Activated T-cell treated with anti-CD3 and anti-CD28 coated beads, Interleukin-2, amount 50 U/mL, for 4 hours (primary cell): ENCODE data around the gene RNF103. TPM values are rescaled to one million over a fixed set of nuclear protein-coding genes. Genes with fewer than 3 reads are reported as not detected.

Source experiments
- ATAC-seq, 2 donors: fragments of 200-7000 bp; cut with Tn5 transposase; one replicate each; pipeline ENCODE4 v1.10.0; 2021
- DNase-seq: peaks from one replicate; pipeline ENCODE4 v3.0.0-alpha.2; 2020
- H3K27me3 Mint-ChIP-seq: one replicate; pipeline ENCODE4 v1.8.0; 2021; ENCODE audit warnings: low read depth, mixed read lengths
- H3K36me3 Mint-ChIP-seq: one replicate; pipeline ENCODE4 v1.8.0; 2022; ENCODE audit warnings: mixed read lengths; ENCODE audit not compliant: insufficient read depth
- H3K4me1 Mint-ChIP-seq: one replicate; pipeline ENCODE4 v1.8.0; 2021; ENCODE audit warnings: low read depth, mixed read lengths
- H3K4me3 Mint-ChIP-seq: one replicate; pipeline ENCODE4 v1.8.0; 2021; ENCODE audit warnings: mild to moderate bottlenecking, moderate library complexity, mixed read lengths
- H3K9me3 Mint-ChIP-seq: one replicate; pipeline ENCODE4 v1.8.0; 2021; ENCODE audit warnings: mixed read lengths
- total RNA-seq, 3 donors: library from RNA; stranded (reverse); gene quantifications; one replicate each; pipeline ENCODE4 v1.2.1, GENCODE V29; 2021

RNF103 gene
- total RNA-seq, 3 donors from 2014 or later: 9.9 to 11.7 (median 11.7) TPM

GRCh38 chr2:86636842-86637241 lies 13.2 kb upstream of the RNF103 start:
- Mint-ChIP-seq H3K36me3 (no peaks in the 10 kb centered on the region), H3K4me3 (no peak overlapping the region), H3K27me3 (no peaks in the 10 kb centered on the region), H3K4me1 (no peaks in the 10 kb centered on the region), H3K9me3 (peaks cover 12% of the 10 kb centered on the region)
- no peak for DNase-seq
- ATAC-seq: no peak

DNA sequence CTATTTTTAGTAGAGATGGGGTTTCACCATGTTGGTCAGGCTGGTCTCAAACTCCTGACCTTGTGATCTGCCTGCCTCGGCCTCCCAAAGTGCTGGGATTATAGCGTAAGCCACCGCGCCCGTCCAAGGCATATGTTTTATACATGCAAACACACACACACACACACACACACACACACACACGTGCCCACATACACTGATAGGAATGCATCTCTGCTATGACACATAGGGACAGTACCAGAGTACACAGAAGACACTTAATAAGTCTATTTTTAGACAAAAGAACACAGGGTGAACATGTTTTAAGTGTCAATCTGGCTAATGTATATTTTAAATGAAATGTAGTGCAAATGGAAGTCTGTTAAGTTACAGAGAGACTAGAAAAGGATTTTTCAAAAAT lies 10.7 kb upstream of the RNF103 start:
- no peak for DNase-seq
- H3K4me1 Mint-ChIP-seq: no peaks in the 10 kb centered on the region
- no peaks in the 10 kb centered on the region for H3K9me3 Mint-ChIP-seq
- H3K27me3 Mint-ChIP-seq: peaks cover 2% of the 10 kb centered on the region
- no peak overlapping the region for H3K4me3 Mint-ChIP-seq
- H3K36me3 Mint-ChIP-seq: no peaks in the 10 kb centered on the region
- no peak for ATAC-seq

DNA sequence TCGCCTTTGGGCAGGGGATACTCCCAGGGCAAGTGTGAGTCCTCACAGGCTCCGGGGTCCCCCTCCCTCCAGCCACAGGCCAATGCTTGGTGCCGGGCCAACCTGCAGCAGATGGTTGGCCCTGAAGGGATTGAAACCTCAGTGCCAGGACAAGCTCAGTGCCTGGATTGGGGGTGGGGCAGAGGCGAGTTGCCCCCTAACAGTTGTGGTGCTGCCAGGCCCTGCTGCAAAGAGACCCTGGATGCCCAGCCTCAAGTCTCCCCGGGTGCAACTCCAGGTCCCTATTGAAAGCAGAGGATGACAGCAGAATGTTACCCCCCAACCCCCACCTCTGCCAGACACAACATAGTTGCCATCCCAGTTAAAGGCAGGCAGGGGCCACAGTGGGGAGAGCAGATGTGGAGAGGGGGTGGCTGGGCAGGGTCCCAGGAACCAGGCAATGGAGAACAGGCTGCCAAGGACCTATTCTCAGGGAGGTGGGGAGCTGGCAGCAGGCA lies 9.5 kb upstream of the RNF103 start:
- Mint-ChIP-seq H3K4me3 (no peak overlapping the region), H3K9me3 (no peaks in the 10 kb centered on the region), H3K4me1 (no peaks in the 10 kb centered on the region)

GRCh38 chr2:86632672-86633071 lies 9.0 kb upstream of the RNF103 start:
- peaks cover 6% of the 10 kb centered on the region for H3K27me3 Mint-ChIP-seq
- H3K36me3 Mint-ChIP-seq: no peaks in the 10 kb centered on the region
- H3K9me3 Mint-ChIP-seq: no peaks in the 10 kb centered on the region
- DNase-seq (no peak), ATAC-seq (no peak)
- H3K4me1 Mint-ChIP-seq: no peaks in the 10 kb centered on the region
- no peak overlapping the region for H3K4me3 Mint-ChIP-seq

More for the DNA sequence above, 9.5 kb upstream of the RNF103 start:
- ATAC-seq (no peak), DNase-seq (no peak)
- peaks cover 6% of the 10 kb centered on the region for H3K27me3 Mint-ChIP-seq
- H3K36me3 Mint-ChIP-seq: no peaks in the 10 kb centered on the region

DNA sequence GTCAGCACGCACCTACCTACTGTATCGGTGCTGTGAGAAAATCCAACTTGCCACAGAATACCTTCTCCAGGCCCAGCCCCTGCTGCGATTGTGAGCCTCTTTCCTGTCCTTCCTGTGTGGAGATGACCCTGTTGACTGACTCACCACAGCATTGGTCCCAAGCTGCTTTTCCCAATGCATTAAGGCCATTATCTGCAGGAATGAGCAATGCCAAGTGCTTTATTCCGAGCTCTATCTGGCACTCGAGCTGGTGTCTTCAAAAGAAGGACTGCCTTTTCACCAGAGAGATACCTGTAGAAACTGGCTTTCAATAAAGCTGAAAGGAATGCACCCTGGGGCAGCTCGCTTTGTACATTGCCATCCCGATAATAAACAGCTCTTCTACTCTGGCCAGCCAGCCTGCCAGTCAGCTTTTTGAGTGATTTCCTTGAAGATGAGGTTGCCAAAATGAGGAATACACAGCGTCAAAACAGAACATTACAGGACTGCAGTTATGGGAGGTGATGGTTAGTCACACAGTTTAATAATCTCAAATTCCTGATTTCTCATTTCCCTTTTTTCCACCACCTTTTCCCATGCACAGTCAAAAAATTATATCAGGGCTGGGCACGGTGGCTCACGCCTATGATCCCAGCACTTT lies 8.3 kb upstream of the RNF103 start:
- Mint-ChIP-seq H3K27me3 (peaks cover 6% of the 10 kb centered on the region), H3K9me3 (no peaks in the 10 kb centered on the region), H3K4me3 (no peak overlapping the region), H3K4me1 (no peaks in the 10 kb centered on the region), H3K36me3 (no peaks in the 10 kb centered on the region)
- DNase-seq: no peak
- no peak for ATAC-seq

DNA sequence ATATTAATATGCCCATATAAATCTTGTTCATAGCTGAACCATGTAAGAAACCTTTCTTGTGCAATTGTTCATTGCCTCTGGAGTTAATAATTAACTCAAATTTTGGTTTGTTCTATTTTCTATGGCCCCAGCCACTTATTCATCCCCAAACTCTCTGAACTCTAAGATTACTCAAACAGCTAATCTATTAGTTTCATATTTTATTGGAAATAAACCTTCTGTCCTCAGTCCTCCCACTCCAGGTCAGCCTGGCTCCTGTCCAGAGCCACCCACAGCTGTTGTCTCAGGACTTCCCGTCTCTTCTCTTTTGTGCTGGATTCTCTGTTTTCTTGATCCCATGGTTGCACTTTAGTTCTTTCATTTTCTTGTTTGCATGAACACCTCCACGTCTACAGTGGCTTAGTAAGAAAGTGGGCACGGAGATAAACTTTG lies 4.4 kb upstream of the RNF103 start:
- H3K9me3 Mint-ChIP-seq: no peaks in the 10 kb centered on the region
- DNase-seq (no peak), ATAC-seq (no peak)
- H3K36me3 Mint-ChIP-seq: no peaks in the 10 kb centered on the region
- peaks cover 5% of the 10 kb centered on the region for H3K4me1 Mint-ChIP-seq
- H3K4me3 Mint-ChIP-seq: no peak overlapping the region
- peaks cover 6% of the 10 kb centered on the region for H3K27me3 Mint-ChIP-seq

DNA sequence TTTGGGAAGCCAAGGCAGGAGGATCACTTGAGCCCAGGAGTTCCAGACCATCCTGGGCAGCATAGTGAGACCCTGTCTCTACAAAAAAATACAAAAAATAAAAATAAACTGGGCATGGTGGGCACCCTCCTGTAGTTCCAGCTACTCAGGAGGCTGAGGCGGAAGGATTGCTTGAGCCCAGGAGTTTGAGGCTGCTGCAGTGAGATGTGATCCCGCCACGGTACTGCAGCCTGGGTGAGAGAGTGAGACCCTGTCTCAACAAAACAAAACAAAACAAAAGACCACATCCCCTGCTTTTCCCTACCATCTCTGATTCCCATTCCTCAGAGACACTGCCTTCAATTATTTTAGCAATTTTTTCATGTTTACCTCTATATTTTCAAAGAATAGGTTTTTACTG lies 3.9 kb upstream of the RNF103 start:
- Mint-ChIP-seq H3K9me3 (no peaks in the 10 kb centered on the region), H3K27me3 (peaks cover 6% of the 10 kb centered on the region), H3K36me3 (no peaks in the 10 kb centered on the region), H3K4me3 (no peak overlapping the region), H3K4me1 (peaks cover 5% of the 10 kb centered on the region)
- ATAC-seq (no peak), DNase-seq (no peak)

DNA sequence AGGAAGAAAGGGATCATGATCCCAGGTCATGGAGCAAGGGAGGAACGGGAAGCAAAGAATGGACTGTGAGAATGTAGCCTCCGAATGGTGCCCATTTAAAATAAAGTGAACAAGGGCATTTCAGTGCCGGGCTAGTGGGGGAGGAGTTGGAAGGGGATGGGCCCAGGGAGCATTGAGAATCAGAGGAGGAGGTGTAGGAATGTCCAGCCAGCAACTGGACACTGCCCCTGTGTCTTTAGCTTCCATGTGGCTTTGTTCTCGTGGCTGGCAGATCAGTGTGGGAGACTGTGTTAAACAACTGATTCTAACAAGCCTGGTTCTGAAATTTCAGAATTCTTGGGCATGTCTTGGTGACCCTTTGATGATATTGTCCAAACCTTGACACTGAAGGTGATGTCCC lies 1.4 kb upstream of the RNF103 start:
- peak overlapping the region; percentile 41 for H3K4me3 Mint-ChIP-seq
- ATAC-seq (no peak), DNase-seq (no peak)
- H3K27me3 Mint-ChIP-seq: peaks cover 6% of the 10 kb centered on the region
- no peaks in the 10 kb centered on the region for H3K9me3 Mint-ChIP-seq
- H3K36me3 Mint-ChIP-seq: peaks cover 2% of the 10 kb centered on the region
- H3K4me1 Mint-ChIP-seq: peaks cover 19% of the 10 kb centered on the region

- no peak for DNase-seq
Observed at GRCh38 chr2:86624267-86624547, 542 bp upstream of the RNF103 start.

DNA sequence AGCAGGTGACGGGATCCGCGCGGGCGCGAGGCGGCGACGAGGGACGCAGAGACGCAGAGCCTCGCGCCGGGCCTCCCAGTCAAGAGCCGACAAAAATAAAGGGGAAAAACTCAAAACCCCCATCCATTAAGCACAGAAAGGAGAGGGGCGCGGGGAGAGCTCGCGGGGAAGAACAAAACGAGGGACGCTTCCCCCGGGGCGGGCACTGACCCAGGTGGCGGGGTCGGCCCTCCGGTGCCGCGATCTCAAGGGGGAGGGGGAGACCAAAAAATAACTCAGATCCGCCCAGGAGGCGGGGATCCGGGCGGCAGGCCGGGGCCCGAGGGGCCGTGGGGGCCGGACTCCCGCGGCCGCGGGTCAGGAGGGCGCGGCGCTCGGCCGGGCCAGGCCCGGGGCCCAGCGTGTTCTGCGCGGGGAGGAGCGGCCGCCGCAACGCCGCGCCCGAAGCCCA lies 597 bp downstream of the RNF103 start:
- Mint-ChIP-seq H3K4me3 (peak overlapping the region; percentile 94), H3K36me3 (peaks cover 17% of the 10 kb centered on the region), H3K27me3 (no peaks in the 10 kb centered on the region), H3K4me1 (peaks cover 36% of the 10 kb centered on the region), H3K9me3 (no peaks in the 10 kb centered on the region)
- ATAC-seq (peak; percentile 20 to 45), DNase-seq (peak; percentile 28)

More at GRCh38 chr2:86624267-86624547, 542 bp upstream of the RNF103 start:
- peak overlapping the region; percentile 76 for H3K4me3 Mint-ChIP-seq
- peaks cover 7% of the 10 kb centered on the region for H3K36me3 Mint-ChIP-seq
- no peaks in the 10 kb centered on the region for H3K9me3 Mint-ChIP-seq
- peaks cover 2% of the 10 kb centered on the region for H3K27me3 Mint-ChIP-seq
- peaks cover 26% of the 10 kb centered on the region for H3K4me1 Mint-ChIP-seq
- ATAC-seq: no peak

DNA sequence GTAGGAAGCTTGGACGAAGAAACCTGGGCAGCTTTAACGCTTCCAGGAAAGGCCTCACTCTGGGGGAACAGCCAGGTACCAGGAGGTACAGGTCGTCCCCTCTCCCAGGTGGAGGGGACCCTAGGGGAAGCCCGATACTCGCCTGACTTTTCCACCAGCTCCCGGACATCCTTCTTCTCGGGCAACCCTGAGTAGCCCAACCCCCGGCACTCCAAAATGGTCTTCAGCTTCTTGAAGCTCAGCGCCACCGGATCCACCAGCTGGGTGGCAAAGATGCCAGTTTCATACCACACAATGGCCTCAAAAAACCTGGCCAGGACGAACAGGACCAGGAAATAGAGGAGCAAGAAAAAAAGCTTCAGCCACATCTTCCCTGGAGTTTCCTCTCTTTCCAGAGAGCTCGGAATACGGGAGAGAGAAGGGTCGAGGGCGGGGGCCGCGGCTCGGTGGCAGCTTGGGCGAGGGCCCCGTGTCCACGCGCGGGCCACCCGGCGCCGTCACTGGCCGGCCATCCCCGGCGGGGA lies 1.1 kb downstream of the RNF103 start:
- H3K27me3 Mint-ChIP-seq: no peaks in the 10 kb centered on the region
- no peaks in the 10 kb centered on the region for H3K9me3 Mint-ChIP-seq
- H3K4me1 Mint-ChIP-seq: peaks cover 39% of the 10 kb centered on the region
- ATAC-seq: no peak
- peak overlapping the region; percentile 94 for H3K4me3 Mint-ChIP-seq
- H3K36me3 Mint-ChIP-seq: peaks cover 20% of the 10 kb centered on the region
- no peak for DNase-seq

DNA sequence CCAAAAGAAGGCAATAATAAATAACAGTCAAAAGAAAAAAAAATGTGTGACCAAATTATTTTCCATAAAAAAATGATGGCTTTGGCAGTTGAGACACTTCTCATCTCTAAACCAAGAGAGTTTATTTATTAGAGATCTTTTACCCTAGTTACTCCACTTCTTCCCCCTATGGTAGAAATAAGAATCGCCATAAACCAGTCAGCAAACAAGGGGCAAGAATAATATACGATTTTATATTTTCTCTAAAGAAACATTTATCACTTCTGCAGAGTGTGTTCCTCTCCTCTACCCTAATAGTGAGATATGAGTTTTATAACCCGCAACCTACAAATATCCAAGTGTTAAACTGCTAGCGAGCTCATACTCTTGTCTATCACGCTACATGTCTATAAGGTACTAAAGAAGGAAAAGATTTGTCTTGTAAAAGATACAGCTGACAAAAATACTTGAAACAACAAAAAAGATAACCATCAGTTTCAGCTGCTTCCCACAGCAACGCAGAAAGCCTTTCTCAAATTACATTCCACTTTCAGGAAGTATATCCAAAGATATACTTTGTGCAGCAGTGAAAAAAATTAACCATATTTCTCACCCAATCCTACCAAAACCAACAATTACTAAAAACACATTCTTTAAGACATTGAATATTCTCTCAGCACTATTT lies 2.3 kb downstream of the RNF103 start:
- Mint-ChIP-seq H3K27me3 (no peaks in the 10 kb centered on the region), H3K36me3 (peaks cover 23% of the 10 kb centered on the region), H3K4me1 (peaks cover 45% of the 10 kb centered on the region), H3K4me3 (peak overlapping the region; percentile 94), H3K9me3 (no peaks in the 10 kb centered on the region)
- no peak for DNase-seq
- no peak for ATAC-seq

DNA sequence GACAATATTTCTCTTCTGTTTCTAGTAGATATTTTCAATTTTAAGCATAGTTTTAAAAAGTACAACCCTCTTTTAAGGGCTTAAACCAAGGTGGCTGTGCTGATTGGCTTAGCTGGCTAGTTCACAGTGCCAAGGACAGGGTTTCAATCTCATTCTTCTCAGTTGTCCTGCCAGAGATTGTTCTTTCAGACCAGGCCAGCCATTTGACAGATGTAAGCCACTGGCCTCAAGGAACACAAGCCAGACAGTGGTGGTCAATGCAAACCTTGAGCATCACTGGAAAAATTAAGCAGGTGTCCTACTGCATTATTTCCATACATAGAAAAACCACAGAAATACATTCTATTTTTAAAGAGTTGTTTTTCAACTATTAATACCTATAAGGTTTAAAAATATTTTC lies 5.9 kb downstream of the RNF103 start:
- peaks cover 45% of the 10 kb centered on the region for H3K4me1 Mint-ChIP-seq
- ATAC-seq (no peak), DNase-seq (no peak)
- H3K27me3 Mint-ChIP-seq: no peaks in the 10 kb centered on the region
- H3K36me3 Mint-ChIP-seq: peaks cover 34% of the 10 kb centered on the region
- H3K4me3 Mint-ChIP-seq: no peak overlapping the region
- no peaks in the 10 kb centered on the region for H3K9me3 Mint-ChIP-seq

GRCh38 chr2:86617153-86617552 lies 6.5 kb downstream of the RNF103 start:
- H3K4me1 Mint-ChIP-seq: peaks cover 45% of the 10 kb centered on the region

GRCh38 chr2:86616502-86616901 lies 7.2 kb downstream of the RNF103 start:
- Mint-ChIP-seq H3K9me3 (no peaks in the 10 kb centered on the region), H3K4me3 (no peak overlapping the region), H3K27me3 (no peaks in the 10 kb centered on the region), H3K4me1 (peaks cover 44% of the 10 kb centered on the region), H3K36me3 (peaks cover 37% of the 10 kb centered on the region)
- no peak for DNase-seq
- no peak for ATAC-seq

More at GRCh38 chr2:86617153-86617552, 6.5 kb downstream of the RNF103 start:
- ATAC-seq: no peak
- H3K9me3 Mint-ChIP-seq: no peaks in the 10 kb centered on the region
- peaks cover 34% of the 10 kb centered on the region for H3K36me3 Mint-ChIP-seq
- H3K4me3 Mint-ChIP-seq: no peak overlapping the region
- H3K27me3 Mint-ChIP-seq: no peaks in the 10 kb centered on the region
- no peak for DNase-seq
